ENCODE measurements around the gene LYL1.

Gene LYL1

GRCh38 chr19:13128583-13128982, 25.9 kb upstream of the LYL1 start:
- ChIA-PET CTCF (interaction anchor here (0.6 to 2.6 kb wide), 7 partner anchors 8 to 103 kb away, joined by 3 to 8 read pairs (median 3); partner anchors contain the start of gene NACC1), POLR2A (no interaction called here)
- H3K4me3 ChIP-seq (ENCODE audit: control insufficient read depth in 1 of 7, extremely low read depth in 1 of 7, insufficient read depth in 4 of 7, low read depth in 2 of 7, low read length in 6 of 7), result no peak overlapping the region
- H3K9me3 ChIP-seq (ENCODE audit: control extremely low read depth in 1 of 5, control insufficient read depth in 4 of 5, insufficient read depth in 2 of 5, low read depth in 1 of 5, low read length in 4 of 5), result no peaks in the 10 kb centered on the region
- H3K4me1 ChIP-seq (ENCODE audit: control extremely low read depth in 1 of 4, control insufficient read depth in 4 of 4, insufficient read depth in 4 of 4, low read length in 3 of 4), result peaks cover 0 to 14% (median 9%) of the 10 kb centered on the region in 4 experiments
- peaks cover 0 to 39% (median 8%) of the 10 kb centered on the region in 4 experiments for H3K36me3 ChIP-seq (ENCODE audit: control insufficient read depth in 4 of 4, insufficient read depth in 4 of 4, low read length in 3 of 4)
- DNase-seq, result no peak
- 100% methylated on average over 1 of the region's 1 CpG for WGBS (ENCODE audit: insufficient coverage)
- H3K27me3 ChIP-seq (replicated peaks in 2 of 5; ENCODE audit: control insufficient read depth in 4 of 5, insufficient read depth in 5 of 5, low read length in 4 of 5), result no peaks in the 10 kb centered on the region
- no peak overlapping the region for H3K27ac ChIP-seq (ENCODE audit: insufficient read depth in 1 of 2, low read depth in 1 of 2, low read length in 2 of 2, poor library complexity in 1 of 2, severe bottlenecking in 2 of 2)

GRCh38 chr19:13127811-13128575, 25.3 kb upstream of the LYL1 start:
- no peak overlapping the region for H3K27ac ChIP-seq (ENCODE audit: insufficient read depth in 1 of 2, low read depth in 1 of 2, low read length in 2 of 2, poor library complexity in 1 of 2, severe bottlenecking in 2 of 2)
- H3K4me1 ChIP-seq (ENCODE audit: control extremely low read depth in 1 of 4, control insufficient read depth in 4 of 4, insufficient read depth in 4 of 4, low read length in 3 of 4), result peaks cover 0 to 12% (median 9%) of the 10 kb centered on the region in 4 experiments
- H3K36me3 ChIP-seq (ENCODE audit: control insufficient read depth in 4 of 4, insufficient read depth in 4 of 4, low read length in 3 of 4), result peaks cover 0 to 45% (median 8%) of the 10 kb centered on the region in 4 experiments
- 98% methylated on average over 6 of the region's 6 CpGs for WGBS (ENCODE audit: insufficient coverage)
- H3K9me3 ChIP-seq (ENCODE audit: control extremely low read depth in 1 of 5, control insufficient read depth in 4 of 5, insufficient read depth in 2 of 5, low read depth in 1 of 5, low read length in 4 of 5), result no peaks in the 10 kb centered on the region
- DNase-seq, result no peak
- no peaks in the 10 kb centered on the region for H3K27me3 ChIP-seq (replicated peaks in 2 of 5; ENCODE audit: control insufficient read depth in 4 of 5, insufficient read depth in 5 of 5, low read length in 4 of 5)
- ChIA-PET POLR2A (no interaction called here), CTCF (interaction anchor here (0.6 to 2.6 kb wide), 7 partner anchors 8 to 145 kb away, joined by 3 to 8 read pairs (median 4); partner anchors contain the start of gene NACC1)
- no peak overlapping the region for H3K4me3 ChIP-seq (ENCODE audit: control insufficient read depth in 1 of 7, extremely low read depth in 1 of 7, insufficient read depth in 4 of 7, low read depth in 2 of 7, low read length in 6 of 7)

- CTCF ChIA-PET, result interaction anchor here (1.0 to 2.6 kb wide), 3 partner anchors 10 to 33 kb away, joined by 3 to 8 read pairs (median 3); partner anchors contain the start of gene NACC1
Observed at GRCh38 chr19:13127051-13127450, 24.4 kb upstream of the LYL1 start.

GRCh38 chr19:13122980-13123957, 20.6 kb upstream of the LYL1 start:
- WGBS (ENCODE audit: insufficient coverage), result 95% methylated on average over 18 of the region's 20 CpGs
- POLR2A ChIA-PET, result no interaction called here
- no peak for DNase-seq
- H3K27ac ChIP-seq (ENCODE audit: insufficient read depth in 1 of 2, low read depth in 1 of 2, low read length in 2 of 2, poor library complexity in 1 of 2, severe bottlenecking in 2 of 2), result no peak overlapping the region
- peaks cover 0 to 47% (median 11%) of the 10 kb centered on the region in 4 experiments for H3K36me3 ChIP-seq (ENCODE audit: control insufficient read depth in 4 of 4, insufficient read depth in 4 of 4, low read length in 3 of 4)
- no peaks in the 10 kb centered on the region for H3K9me3 ChIP-seq (ENCODE audit: control extremely low read depth in 1 of 5, control insufficient read depth in 4 of 5, insufficient read depth in 2 of 5, low read depth in 1 of 5, low read length in 4 of 5)
- CTCF ChIA-PET, result interaction anchor here (1.1 kb wide), 2 partner anchors 12 to 62 kb away, joined by 3 to 4 read pairs; no protein-coding TSS in a partner anchor
- no peak overlapping the region for H3K4me3 ChIP-seq (ENCODE audit: control insufficient read depth in 1 of 7, extremely low read depth in 1 of 7, insufficient read depth in 4 of 7, low read depth in 2 of 7, low read length in 6 of 7)
- no peaks in the 10 kb centered on the region for H3K27me3 ChIP-seq (replicated peaks in 2 of 5; ENCODE audit: control insufficient read depth in 4 of 5, insufficient read depth in 5 of 5, low read length in 4 of 5)
- H3K4me1 ChIP-seq (ENCODE audit: control extremely low read depth in 1 of 4, control insufficient read depth in 4 of 4, insufficient read depth in 4 of 4, low read length in 3 of 4), result peaks cover 0 to 19% (median 14%) of the 10 kb centered on the region in 4 experiments

More at GRCh38 chr19:13127051-13127450, 24.4 kb upstream of the LYL1 start:
- H3K4me3 ChIP-seq (ENCODE audit: control insufficient read depth in 1 of 7, extremely low read depth in 1 of 7, insufficient read depth in 4 of 7, low read depth in 2 of 7, low read length in 6 of 7), result no peak overlapping the region
- H3K27me3 ChIP-seq (replicated peaks in 2 of 5; ENCODE audit: control insufficient read depth in 4 of 5, insufficient read depth in 5 of 5, low read length in 4 of 5), result no peaks in the 10 kb centered on the region
- H3K27ac ChIP-seq (ENCODE audit: insufficient read depth in 1 of 2, low read depth in 1 of 2, low read length in 2 of 2, poor library complexity in 1 of 2, severe bottlenecking in 2 of 2), result no peak overlapping the region
- no peaks in the 10 kb centered on the region for H3K9me3 ChIP-seq (ENCODE audit: control extremely low read depth in 1 of 5, control insufficient read depth in 4 of 5, insufficient read depth in 2 of 5, low read depth in 1 of 5, low read length in 4 of 5)
- peaks cover 0 to 49% (median 8%) of the 10 kb centered on the region in 4 experiments for H3K36me3 ChIP-seq (ENCODE audit: control insufficient read depth in 4 of 4, insufficient read depth in 4 of 4, low read length in 3 of 4)
- DNase-seq, result no peak
- H3K4me1 ChIP-seq (ENCODE audit: control extremely low read depth in 1 of 4, control insufficient read depth in 4 of 4, insufficient read depth in 4 of 4, low read length in 3 of 4), result peaks cover 0 to 6% (median 2%) of the 10 kb centered on the region in 4 experiments
- POLR2A ChIA-PET, result no interaction called here
- no CpG with 5 or more reads among the region's 9 CpGs for WGBS (ENCODE audit: insufficient coverage)

GRCh38 chr19:13122275-13122878, 19.7 kb upstream of the LYL1 start:
- Histone ChIP-seq H3K4me3 (ENCODE audit: control insufficient read depth in 1 of 7, extremely low read depth in 1 of 7, insufficient read depth in 4 of 7, low read depth in 2 of 7, low read length in 6 of 7) (no peak overlapping the region), H3K36me3 (ENCODE audit: control insufficient read depth in 4 of 4, insufficient read depth in 4 of 4, low read length in 3 of 4) (peaks cover 0 to 43% (median 11%) of the 10 kb centered on the region in 4 experiments), H3K9me3 (ENCODE audit: control extremely low read depth in 1 of 5, control insufficient read depth in 4 of 5, insufficient read depth in 2 of 5, low read depth in 1 of 5, low read length in 4 of 5) (no peaks in the 10 kb centered on the region), H3K27ac (ENCODE audit: insufficient read depth in 1 of 2, low read depth in 1 of 2, low read length in 2 of 2, poor library complexity in 1 of 2, severe bottlenecking in 2 of 2) (no peak overlapping the region), H3K27me3 (replicated peaks in 2 of 5; ENCODE audit: control insufficient read depth in 4 of 5, insufficient read depth in 5 of 5, low read length in 4 of 5) (no peaks in the 10 kb centered on the region), H3K4me1 (ENCODE audit: control extremely low read depth in 1 of 4, control insufficient read depth in 4 of 4, insufficient read depth in 4 of 4, low read length in 3 of 4) (peaks cover 0 to 24% (median 19%) of the 10 kb centered on the region in 4 experiments)
- ChIA-PET CTCF (interaction anchor here (1.1 kb wide), 2 partner anchors 11 to 61 kb away, joined by 3 to 4 read pairs; no protein-coding TSS in a partner anchor), POLR2A (no interaction called here)
- 94% methylated on average over 10 of the region's 13 CpGs for WGBS (ENCODE audit: insufficient coverage)
- no peak for DNase-seq

GRCh38 chr19:13121551-13122274, 19.1 kb upstream of the LYL1 start:
- no peak for DNase-seq
- 93% methylated on average over 13 of the region's 18 CpGs for WGBS (ENCODE audit: insufficient coverage)
- CTCF ChIA-PET, result interaction anchor here (1.0 to 1.1 kb wide), 2 partner anchors 7 to 15 kb away, joined by 3 read pairs; no protein-coding TSS in a partner anchor
- H3K4me3 ChIP-seq (ENCODE audit: control insufficient read depth in 1 of 7, extremely low read depth in 1 of 7, insufficient read depth in 4 of 7, low read depth in 2 of 7, low read length in 6 of 7), result no peak overlapping the region
- POLR2A ChIA-PET, result no interaction called here
- peaks cover 0 to 42% (median 11%) of the 10 kb centered on the region in 4 experiments for H3K36me3 ChIP-seq (ENCODE audit: control insufficient read depth in 4 of 4, insufficient read depth in 4 of 4, low read length in 3 of 4)
- H3K4me1 ChIP-seq (ENCODE audit: control extremely low read depth in 1 of 4, control insufficient read depth in 4 of 4, insufficient read depth in 4 of 4, low read length in 3 of 4), result peaks cover 0 to 31% (median 23%) of the 10 kb centered on the region in 4 experiments
- no peaks in the 10 kb centered on the region for H3K9me3 ChIP-seq (ENCODE audit: control extremely low read depth in 1 of 5, control insufficient read depth in 4 of 5, insufficient read depth in 2 of 5, low read depth in 1 of 5, low read length in 4 of 5)
- no peak overlapping the region for H3K27ac ChIP-seq (ENCODE audit: insufficient read depth in 1 of 2, low read depth in 1 of 2, low read length in 2 of 2, poor library complexity in 1 of 2, severe bottlenecking in 2 of 2)
- H3K27me3 ChIP-seq (replicated peaks in 2 of 5; ENCODE audit: control insufficient read depth in 4 of 5, insufficient read depth in 5 of 5, low read length in 4 of 5), result no peaks in the 10 kb centered on the region

Measured in common myeloid progenitor, CD34-positive (primary cell).